Daoy (cell line): Measurements from ENCODE around the gene COLEC12. TPM values are rescaled to one million over a fixed set of nuclear protein-coding genes. Genes with fewer than 3 reads are reported as not detected.

Experiments used
- DNase-seq: peaks from one replicate; pipeline ENCODE4 v3.0.0-alpha.2; 2015; ENCODE audit warnings: low read depth
- total RNA-seq: library from RNA; depleted of rRNA; stranded (reverse); fragments of >200 nt; shearing (Covaris generic); gene quantifications from 2 replicates; pipeline ENCODE4 v1.2.3, GENCODE V29; 2014

The COLEC12 gene
- total RNA-seq, 1 experiment from 2014 or later: 1.7 TPM

- no peak for DNase-seq
These were observed 53.5 kb downstream of the COLEC12 start for GRCh38 chr18:446941-447560.

- no peak for DNase-seq
These were observed 55.4 kb downstream of the COLEC12 start for GRCh38 chr18:445055-445454.

- DNase-seq: no peak
These were observed 61.9 kb downstream of the COLEC12 start for GRCh38 chr18:438571-438970.

- no peak for DNase-seq
These were observed 64.6 kb downstream of the COLEC12 start for GRCh38 chr18:435940-436339.

GRCh38 chr18:434410-434809 is 66.1 kb downstream of the COLEC12 start:
- no peak for DNase-seq

- DNase-seq: no peak
These were observed 66.5 kb downstream of the COLEC12 start for GRCh38 chr18:433960-434359.

- no peak for DNase-seq
These were observed 67.2 kb downstream of the COLEC12 start for GRCh38 chr18:433298-433697.

GRCh38 chr18:432791-433190 is 67.7 kb downstream of the COLEC12 start:
- no peak for DNase-seq

- DNase-seq: no peak
These were observed 71.5 kb downstream of the COLEC12 start for GRCh38 chr18:429030-429429.

GRCh38 chr18:427005-427404 is 73.5 kb downstream of the COLEC12 start:
- peak; percentile 22 for DNase-seq

- no peak for DNase-seq
These were observed 75.3 kb downstream of the COLEC12 start for GRCh38 chr18:425106-425745.

- no peak for DNase-seq
These were observed 75.8 kb downstream of the COLEC12 start for GRCh38 chr18:424668-425067.

GRCh38 chr18:424071-424661 is 76.3 kb downstream of the COLEC12 start:
- DNase-seq: no peak

- DNase-seq: no peak
These were observed 77.5 kb downstream of the COLEC12 start for GRCh38 chr18:422966-423365.

GRCh38 chr18:421247-422155 is 79.0 kb downstream of the COLEC12 start:
- DNase-seq: no peak

- no peak for DNase-seq
These were observed 79.7 kb downstream of the COLEC12 start for GRCh38 chr18:420661-421246.

GRCh38 chr18:419541-420175 is 80.8 kb downstream of the COLEC12 start:
- DNase-seq: no peak

GRCh38 chr18:417495-417894 is 83.0 kb downstream of the COLEC12 start:
- DNase-seq: no peak

- no peak for DNase-seq
These were observed 83.6 kb downstream of the COLEC12 start for GRCh38 chr18:416930-417329.

GRCh38 chr18:415617-416612 is 84.6 kb downstream of the COLEC12 start:
- peak; percentile 69 for DNase-seq
